NOMO-1 (cell line): ENCODE results near the gene MEGF6.
A peak's percentile ranks its signal among the peaks of the same experiment; 100 is the strongest.

Source experiments
- DNase-seq, 2 experiments: peaks; one replicate each; lab custom pipeline; 2025; ENCODE audit not compliant: unreplicated experiment in 2 of 2; lab: John Stamatoyannopoulos, UW

MEGF6 gene

GRCh38 chr1:3611170-3612019 lies at the start of gene MEGF6:
MEGF6 (minus strand) TSS chr1:3611508; CDS start chr1:3611268, 240 bp downstream.
- DNase-seq: no peak

- DNase-seq: no peak
Observed at GRCh38 chr1:3660704-3661103, 49.4 kb upstream of the MEGF6 start.

- no peak for DNase-seq
Observed at GRCh38 chr1:3659093-3659492, 47.8 kb upstream of the MEGF6 start.

- no peak for DNase-seq
Observed at GRCh38 chr1:3658231-3658615, 46.9 kb upstream of the MEGF6 start.

- DNase-seq: no peak
Observed at GRCh38 chr1:3657578-3658230, 46.4 kb upstream of the MEGF6 start.

- DNase-seq: no peak
Observed at GRCh38 chr1:3657096-3657475, 45.8 kb upstream of the MEGF6 start.

GRCh38 chr1:3656450-3657095 lies 45.3 kb upstream of the MEGF6 start:
- DNase-seq: no peak

- DNase-seq: no peak
Observed at GRCh38 chr1:3654549-3655281, 43.4 kb upstream of the MEGF6 start.

- no peak for DNase-seq
Observed at GRCh38 chr1:3653286-3653618, 41.9 kb upstream of the MEGF6 start.

GRCh38 chr1:3652548-3653285 lies 41.4 kb upstream of the MEGF6 start:
- DNase-seq: no peak

GRCh38 chr1:3651930-3652547 lies 40.7 kb upstream of the MEGF6 start, which contains the start of gene TP73:
TP73 (plus strand) TSS chr1:3652516; CDS start chr1:3682366, 29,850 bp downstream.
- DNase-seq: peak; percentile 18

- DNase-seq: no peak
Observed at GRCh38 chr1:3651026-3651929, 40.0 kb upstream of the MEGF6 start.

- no peak for DNase-seq
Observed at GRCh38 chr1:3650248-3651025, 39.1 kb upstream of the MEGF6 start.

GRCh38 chr1:3649342-3650247 lies 38.3 kb upstream of the MEGF6 start, which contains the start of gene WRAP73:
WRAP73 (minus strand) TSS chr1:3650103; CDS start chr1:3649999, 104 bp downstream.
- peak; percentile 86 to 91 for DNase-seq

GRCh38 chr1:3646596-3646995 lies 35.3 kb upstream of the MEGF6 start:
- no peak for DNase-seq

GRCh38 chr1:3645666-3646355 lies 34.5 kb upstream of the MEGF6 start:
- DNase-seq: no peak
